ENCODE data around the gene CADM1.

CADM1 gene

GRCh38 chr11:115317277-115318185, 186.7 kb downstream of the CADM1 start:
- no peak for DNase-seq (ENCODE audit: low spot score)

- no peak for DNase-seq (ENCODE audit: low spot score)
These were observed 187.5 kb downstream of the CADM1 start for GRCh38 chr11:115316696-115317095.

- DNase-seq (ENCODE audit: low spot score), result no peak
These were observed 189.8 kb downstream of the CADM1 start for GRCh38 chr11:115314330-115314920.

- no peak for DNase-seq (ENCODE audit: low spot score)
These were observed 190.9 kb downstream of the CADM1 start for GRCh38 chr11:115313224-115313838.

GRCh38 chr11:115311949-115312348, 192.3 kb downstream of the CADM1 start:
- no peak for DNase-seq (ENCODE audit: low spot score)

- DNase-seq (ENCODE audit: low spot score), result no peak
These were observed 197.5 kb downstream of the CADM1 start for GRCh38 chr11:115306689-115307088.

GRCh38 chr11:115304774-115305472, 199.3 kb downstream of the CADM1 start:
- no peak for DNase-seq (ENCODE audit: low spot score)

GRCh38 chr11:115303929-115304531, 200.2 kb downstream of the CADM1 start:
- no peak for DNase-seq (ENCODE audit: low spot score)

- DNase-seq (ENCODE audit: low spot score), result no peak
These were observed 201.1 kb downstream of the CADM1 start for GRCh38 chr11:115302946-115303703.

- peak; percentile 10 for DNase-seq (ENCODE audit: low spot score)
These were observed 203.4 kb downstream of the CADM1 start for GRCh38 chr11:115300660-115301428.

GRCh38 chr11:115298300-115299012, 205.8 kb downstream of the CADM1 start:
- DNase-seq (ENCODE audit: low spot score), result no peak

- no peak for DNase-seq (ENCODE audit: low spot score)
These were observed 206.9 kb downstream of the CADM1 start for GRCh38 chr11:115297330-115297729.

- no peak for DNase-seq (ENCODE audit: low spot score)
These were observed 212.9 kb downstream of the CADM1 start for GRCh38 chr11:115291325-115291724.

- peak; percentile 35 for DNase-seq (ENCODE audit: low spot score)
These were observed 213.3 kb downstream of the CADM1 start for GRCh38 chr11:115290893-115291292.

- DNase-seq (ENCODE audit: low spot score), result no peak
These were observed 213.7 kb downstream of the CADM1 start for GRCh38 chr11:115290479-115290878.

- DNase-seq (ENCODE audit: low spot score), result no peak
These were observed 216.9 kb downstream of the CADM1 start for GRCh38 chr11:115287266-115287665.

GRCh38 chr11:115286614-115287013, 217.6 kb downstream of the CADM1 start:
- no peak for DNase-seq (ENCODE audit: low spot score)

- DNase-seq (ENCODE audit: low spot score), result no peak
These were observed 219.4 kb downstream of the CADM1 start for GRCh38 chr11:115284773-115285172.

GRCh38 chr11:115282923-115283322, 221.3 kb downstream of the CADM1 start:
- no peak for DNase-seq (ENCODE audit: low spot score)

GRCh38 chr11:115280775-115281174, 223.4 kb downstream of the CADM1 start:
- DNase-seq (ENCODE audit: low spot score), result no peak
